Spleen (tissue), 7 donors: ENCODE data around the gene FRK.

Experiments
- POLR2AphosphoS5 ChIP-seq, 3 donors: sonication (generic); formaldehyde crosslinking; IDR thresholded peaks; one replicate each; pipeline ENCODE4 v1.5.1; 2017; ENCODE audit warnings: antibody characterized with exemption in 3 of 3
- TF ChIP-seq, protein P1 (sequence below), 11 experiments: fragments of 200-600 bp in 7 of 11; fragments of 450-650 bp in 4 of 11; sonication (generic) in 4 of 11; IDR thresholded peaks in 8 of 11; conservative IDR thresholded peaks in 3 of 11; 1 replicate in 7 of 11; 2 replicates in 4 of 11; pipeline versions ENCODE4 v1.4.0 to v1.8.0; 2016 to 2021; ENCODE audit warnings: antibody characterized with exemption in 11 of 11, inconsistent platforms in 4 of 11, mild to moderate bottlenecking in 1 of 11
- donor health status: DM: no; HTN: no; CAD: no; lungs with moderate emphysema.
- donor health status: DM: no; HTN: no; CAD: no.
- donor health status: DM: no; HTN: no; CAD: no.

DNA sequence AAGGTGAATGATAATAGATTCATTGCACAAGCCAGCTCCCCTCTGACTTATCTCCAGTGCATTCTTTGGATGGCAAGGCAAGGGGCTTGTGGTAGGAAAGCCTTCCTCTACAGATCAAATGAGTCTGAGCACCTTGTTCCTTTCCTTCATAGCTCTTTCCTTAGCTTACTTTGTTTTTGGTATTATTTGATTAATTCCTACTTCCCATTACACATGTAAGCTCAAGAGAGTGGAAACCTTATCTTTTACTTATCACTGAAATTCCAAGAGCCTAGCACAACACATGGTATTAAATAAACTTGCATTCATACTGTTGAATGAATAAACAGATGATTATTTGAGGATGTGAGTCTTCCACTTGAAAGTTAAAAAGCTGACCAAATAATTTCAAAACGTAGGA lies 41.7 kb downstream of the FRK start:
- TF ChIP-seq, protein P1, sequence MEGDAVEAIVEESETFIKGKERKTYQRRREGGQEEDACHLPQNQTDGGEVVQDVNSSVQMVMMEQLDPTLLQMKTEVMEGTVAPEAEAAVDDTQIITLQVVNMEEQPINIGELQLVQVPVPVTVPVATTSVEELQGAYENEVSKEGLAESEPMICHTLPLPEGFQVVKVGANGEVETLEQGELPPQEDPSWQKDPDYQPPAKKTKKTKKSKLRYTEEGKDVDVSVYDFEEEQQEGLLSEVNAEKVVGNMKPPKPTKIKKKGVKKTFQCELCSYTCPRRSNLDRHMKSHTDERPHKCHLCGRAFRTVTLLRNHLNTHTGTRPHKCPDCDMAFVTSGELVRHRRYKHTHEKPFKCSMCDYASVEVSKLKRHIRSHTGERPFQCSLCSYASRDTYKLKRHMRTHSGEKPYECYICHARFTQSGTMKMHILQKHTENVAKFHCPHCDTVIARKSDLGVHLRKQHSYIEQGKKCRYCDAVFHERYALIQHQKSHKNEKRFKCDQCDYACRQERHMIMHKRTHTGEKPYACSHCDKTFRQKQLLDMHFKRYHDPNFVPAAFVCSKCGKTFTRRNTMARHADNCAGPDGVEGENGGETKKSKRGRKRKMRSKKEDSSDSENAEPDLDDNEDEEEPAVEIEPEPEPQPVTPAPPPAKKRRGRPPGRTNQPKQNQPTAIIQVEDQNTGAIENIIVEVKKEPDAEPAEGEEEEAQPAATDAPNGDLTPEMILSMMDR (IDR thresholded peaks at IDR 0.05 in 8 of 11, conservative IDR thresholded peaks at IDR 0.05 in 3 of 11), result no peak
- TF ChIP-seq POLR2AphosphoS5 (IDR thresholded peaks at IDR 0.05), result no peak
